ENCODE data around the gene SPAG7.

DNA sequence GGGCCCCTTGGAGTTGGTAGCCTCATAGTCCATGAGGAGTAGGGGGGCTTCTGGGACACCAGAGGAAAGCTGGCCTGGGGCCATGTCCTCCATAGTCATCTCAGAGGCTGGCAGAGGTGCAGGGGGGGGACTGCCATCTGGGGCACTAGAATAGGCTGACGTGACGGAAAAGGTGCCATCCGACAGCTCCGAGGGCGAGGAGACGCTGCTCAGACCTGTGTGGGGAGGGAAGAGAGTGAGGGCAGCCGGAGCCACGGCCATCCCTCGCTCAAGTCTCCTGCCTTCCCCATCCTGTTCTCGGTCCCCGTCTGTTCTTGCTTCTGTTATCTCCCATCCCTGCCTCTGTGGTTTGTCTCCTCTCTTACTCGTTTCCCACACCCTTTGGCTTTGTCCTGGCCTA is 4.7 kb upstream of the SPAG7 start:
- TF ChIP-seq, protein P1, sequence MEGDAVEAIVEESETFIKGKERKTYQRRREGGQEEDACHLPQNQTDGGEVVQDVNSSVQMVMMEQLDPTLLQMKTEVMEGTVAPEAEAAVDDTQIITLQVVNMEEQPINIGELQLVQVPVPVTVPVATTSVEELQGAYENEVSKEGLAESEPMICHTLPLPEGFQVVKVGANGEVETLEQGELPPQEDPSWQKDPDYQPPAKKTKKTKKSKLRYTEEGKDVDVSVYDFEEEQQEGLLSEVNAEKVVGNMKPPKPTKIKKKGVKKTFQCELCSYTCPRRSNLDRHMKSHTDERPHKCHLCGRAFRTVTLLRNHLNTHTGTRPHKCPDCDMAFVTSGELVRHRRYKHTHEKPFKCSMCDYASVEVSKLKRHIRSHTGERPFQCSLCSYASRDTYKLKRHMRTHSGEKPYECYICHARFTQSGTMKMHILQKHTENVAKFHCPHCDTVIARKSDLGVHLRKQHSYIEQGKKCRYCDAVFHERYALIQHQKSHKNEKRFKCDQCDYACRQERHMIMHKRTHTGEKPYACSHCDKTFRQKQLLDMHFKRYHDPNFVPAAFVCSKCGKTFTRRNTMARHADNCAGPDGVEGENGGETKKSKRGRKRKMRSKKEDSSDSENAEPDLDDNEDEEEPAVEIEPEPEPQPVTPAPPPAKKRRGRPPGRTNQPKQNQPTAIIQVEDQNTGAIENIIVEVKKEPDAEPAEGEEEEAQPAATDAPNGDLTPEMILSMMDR (IDR thresholded peaks at IDR 0.05; ENCODE audit: low read length): no peak
- TF ChIP-seq EZH2 (IDR thresholded peaks at IDR 0.05; ENCODE audit: borderline replicate concordance, low read length): no peak

Data from OCI-LY1 (cell line).